Measurements from ENCODE around the gene MDGA2.
A peak's percentile ranks its signal among the peaks of the same experiment; 100 is the strongest.
"Not testable (repeated sequence)": the region's sequence is repeated elsewhere in the genome, so short reads cannot be mapped to it uniquely, and the experiment has no call there.

Gene MDGA2

GRCh38 chr14:47223656-47224055 lies 451.7 kb downstream of the MDGA2 start:
- DNase-seq, result no peak

- DNase-seq, result no peak
Measured at GRCh38 chr14:47220096-47220495, 455.3 kb downstream of the MDGA2 start.

GRCh38 chr14:47211263-47211662 lies 464.1 kb downstream of the MDGA2 start:
- DNase-seq, result no peak

- DNase-seq, result no peak
Measured at GRCh38 chr14:47210099-47210498, 465.3 kb downstream of the MDGA2 start.

GRCh38 chr14:47208434-47208833 lies 467.0 kb downstream of the MDGA2 start:
- DNase-seq, result no peak

GRCh38 chr14:47207617-47208016 lies 467.8 kb downstream of the MDGA2 start:
- peak in 1 of 2 donors; percentile 37 for DNase-seq

- no peak for DNase-seq
Measured at GRCh38 chr14:47200740-47201139, 474.7 kb downstream of the MDGA2 start.

- DNase-seq, result no peak
Measured at GRCh38 chr14:47195582-47195981, 479.8 kb downstream of the MDGA2 start.

- DNase-seq, result no peak
Measured at GRCh38 chr14:47194055-47194454, 481.4 kb downstream of the MDGA2 start.

- DNase-seq, result not testable (repeated sequence)
Measured at GRCh38 chr14:47192203-47192602, 483.2 kb downstream of the MDGA2 start.

GRCh38 chr14:47191700-47192099 lies 483.7 kb downstream of the MDGA2 start:
- DNase-seq, result no peak

- DNase-seq, result no peak
Measured at GRCh38 chr14:47189911-47190484, 485.4 kb downstream of the MDGA2 start.

- DNase-seq, result no peak
Measured at GRCh38 chr14:47186486-47186885, 488.9 kb downstream of the MDGA2 start.

- no peak for DNase-seq
Measured at GRCh38 chr14:47179906-47180305, 495.5 kb downstream of the MDGA2 start.

- DNase-seq, result not testable (repeated sequence)
Measured at GRCh38 chr14:47171896-47172295, 503.5 kb downstream of the MDGA2 start.

GRCh38 chr14:47167402-47167801 lies 508.0 kb downstream of the MDGA2 start:
- no peak for DNase-seq

- no peak for DNase-seq
Measured at GRCh38 chr14:47155395-47155794, 520.0 kb downstream of the MDGA2 start.

GRCh38 chr14:47154276-47154797 lies 521.1 kb downstream of the MDGA2 start:
- no peak for DNase-seq

GRCh38 chr14:47153746-47154145 lies 521.7 kb downstream of the MDGA2 start:
- DNase-seq, result no peak

GRCh38 chr14:47150267-47150666 lies 525.1 kb downstream of the MDGA2 start:
- DNase-seq, result no peak

GRCh38 chr14:47149326-47149725 lies 526.1 kb downstream of the MDGA2 start:
- DNase-seq, result no peak

- no peak for DNase-seq
Measured at GRCh38 chr14:47148686-47149085, 526.7 kb downstream of the MDGA2 start.

- no peak for DNase-seq
Measured at GRCh38 chr14:47120645-47121044, 554.8 kb downstream of the MDGA2 start.

- DNase-seq, result no peak
Measured at GRCh38 chr14:47103771-47104170, 571.6 kb downstream of the MDGA2 start.

- DNase-seq, result no peak
Measured at GRCh38 chr14:47102472-47102871, 572.9 kb downstream of the MDGA2 start.
